Effector memory CD4-positive, alpha-beta T cell (primary cell): ENCODE measurements around the gene KLF16.

Experiments used
- DNase-seq, 3 donors: peaks; one replicate each; pipeline ENCODE4 v3.0.0-alpha.2; 2020
- H3K27ac ChIP-seq: 2 replicates; pipeline ENCODE4 v1.7.0; 2013; ENCODE audit warnings: mild to moderate bottlenecking, low read length, moderate library complexity; ENCODE audit not compliant: insufficient read depth, poor library complexity, severe bottlenecking
- H3K27me3 ChIP-seq: replicated peaks from 2 replicates; pipeline ENCODE4 v1.7.0; 2013; ENCODE audit warnings: mild to moderate bottlenecking, low read length; ENCODE audit not compliant: insufficient read depth, control insufficient read depth, poor library complexity, severe bottlenecking
- H3K36me3 ChIP-seq: 2 replicates; pipeline ENCODE4 v1.7.0; 2013; ENCODE audit warnings: mild to moderate bottlenecking, low read length, moderate library complexity; ENCODE audit not compliant: control insufficient read depth, insufficient read depth
- H3K4me1 ChIP-seq: 2 replicates; pipeline ENCODE4 v1.7.0; 2013; ENCODE audit warnings: low read length, mild to moderate bottlenecking; ENCODE audit not compliant: control insufficient read depth, insufficient read depth, poor library complexity, severe bottlenecking
- H3K4me3 ChIP-seq: 2 replicates; pipeline ENCODE4 v1.7.0; 2013; ENCODE audit warnings: low read length, low read depth, mild to moderate bottlenecking; ENCODE audit not compliant: insufficient read depth, poor library complexity, severe bottlenecking
- H3K9me3 ChIP-seq: 2 replicates; pipeline ENCODE4 v1.7.0; 2013; ENCODE audit warnings: mild to moderate bottlenecking, low read length, moderate library complexity; ENCODE audit not compliant: control insufficient read depth

KLF16 gene

GRCh38 chr19:1823020-1823419 is 40.4 kb downstream of the KLF16 start:
- Histone ChIP-seq H3K27ac (no peak overlapping the region), H3K27me3 (no peaks in the 10 kb centered on the region), H3K4me1 (no peaks in the 10 kb centered on the region), H3K9me3 (no peaks in the 10 kb centered on the region), H3K4me3 (no peak overlapping the region), H3K36me3 (peaks cover 70% of the 10 kb centered on the region)
- DNase-seq = no peak

- Histone ChIP-seq H3K4me1 (no peaks in the 10 kb centered on the region), H3K9me3 (no peaks in the 10 kb centered on the region), H3K36me3 (peaks cover 70% of the 10 kb centered on the region), H3K4me3 (no peak overlapping the region), H3K27ac (no peak overlapping the region), H3K27me3 (no peaks in the 10 kb centered on the region)
- no peak for DNase-seq
These were observed 41.2 kb downstream of the KLF16 start for GRCh38 chr19:1822210-1822609.

- Histone ChIP-seq H3K27ac (no peak overlapping the region), H3K9me3 (no peaks in the 10 kb centered on the region), H3K4me1 (no peaks in the 10 kb centered on the region), H3K36me3 (peaks cover 80% of the 10 kb centered on the region), H3K4me3 (no peak overlapping the region), H3K27me3 (no peaks in the 10 kb centered on the region)
- DNase-seq = no peak
These were observed 43.8 kb downstream of the KLF16 start for GRCh38 chr19:1819341-1820255.

GRCh38 chr19:1818549-1819195 is 44.7 kb downstream of the KLF16 start:
- Histone ChIP-seq H3K4me1 (no peaks in the 10 kb centered on the region), H3K27me3 (no peaks in the 10 kb centered on the region), H3K4me3 (no peak overlapping the region), H3K9me3 (no peaks in the 10 kb centered on the region), H3K27ac (no peak overlapping the region), H3K36me3 (peaks cover 75% of the 10 kb centered on the region)
- DNase-seq = no peak

- no peaks in the 10 kb centered on the region for H3K9me3 ChIP-seq
- no peak overlapping the region for H3K4me3 ChIP-seq
- H3K36me3 ChIP-seq = peaks cover 68% of the 10 kb centered on the region
- H3K27me3 ChIP-seq = no peaks in the 10 kb centered on the region
- H3K27ac ChIP-seq = no peak overlapping the region
- DNase-seq = no peak
- peaks cover 6% of the 10 kb centered on the region for H3K4me1 ChIP-seq
These were observed 45.7 kb downstream of the KLF16 start for GRCh38 chr19:1817553-1818179.

- no peak for DNase-seq
- no peak overlapping the region for H3K27ac ChIP-seq
- no peaks in the 10 kb centered on the region for H3K27me3 ChIP-seq
- no peaks in the 10 kb centered on the region for H3K9me3 ChIP-seq
- no peak overlapping the region for H3K4me3 ChIP-seq
- peaks cover 59% of the 10 kb centered on the region for H3K36me3 ChIP-seq
- peaks cover 12% of the 10 kb centered on the region for H3K4me1 ChIP-seq
These were observed 46.7 kb downstream of the KLF16 start for GRCh38 chr19:1816530-1817298.

- H3K27ac ChIP-seq = no peak overlapping the region
- H3K9me3 ChIP-seq = no peaks in the 10 kb centered on the region
- H3K36me3 ChIP-seq = peaks cover 51% of the 10 kb centered on the region
- H3K4me1 ChIP-seq = peaks cover 16% of the 10 kb centered on the region
- DNase-seq = no peak
- no peak overlapping the region for H3K4me3 ChIP-seq
- H3K27me3 ChIP-seq = no peaks in the 10 kb centered on the region
These were observed 47.5 kb downstream of the KLF16 start for GRCh38 chr19:1815605-1816529.

GRCh38 chr19:1814833-1815604 is 48.4 kb downstream of the KLF16 start:
- DNase-seq = no peak
- peaks cover 45% of the 10 kb centered on the region for H3K36me3 ChIP-seq
- H3K9me3 ChIP-seq = no peaks in the 10 kb centered on the region
- no peak overlapping the region for H3K4me3 ChIP-seq
- H3K27ac ChIP-seq = no peak overlapping the region
- H3K27me3 ChIP-seq = no peaks in the 10 kb centered on the region
- H3K4me1 ChIP-seq = peaks cover 16% of the 10 kb centered on the region
